Superior temporal gyrus (tissue), 1 donor: ENCODE results near the gene ZNF546.

Experiments used
- DNase-seq: peaks from one replicate; pipeline ENCODE4 v3.0.0-alpha.2; 2016; ENCODE audit errors: extremely low spot score

The ZNF546 gene

DNA sequence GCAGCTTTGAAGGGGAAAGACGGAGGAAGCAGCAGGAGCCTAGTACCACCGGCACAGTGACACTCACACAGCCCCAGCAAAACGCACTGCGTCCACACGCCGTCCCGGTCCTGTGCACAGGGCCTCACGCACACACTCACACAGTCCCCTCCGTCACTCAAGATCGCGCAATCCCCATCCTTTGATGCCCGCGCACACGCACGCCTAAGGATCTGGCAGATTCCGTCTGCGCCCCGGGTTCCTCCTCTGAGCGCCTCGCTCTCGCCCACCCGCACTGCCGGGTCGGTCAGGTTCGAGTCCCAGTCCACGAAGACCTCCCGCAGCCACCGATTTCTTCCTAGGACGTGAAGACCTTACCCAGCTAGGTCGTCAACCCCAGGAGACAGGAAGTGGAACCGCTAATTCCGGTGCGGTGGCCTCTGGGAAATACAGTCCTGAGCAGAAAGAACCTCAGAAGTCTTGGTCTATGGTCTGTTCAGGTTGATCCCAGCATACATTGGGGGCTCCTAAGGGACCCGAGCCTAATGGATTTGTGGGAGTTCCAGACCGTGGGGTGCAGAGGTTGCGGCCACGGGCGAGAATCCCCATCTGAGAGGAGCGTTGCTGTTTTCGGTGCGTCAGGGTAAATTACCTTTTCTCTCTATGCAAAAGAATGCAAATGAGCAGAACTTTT, 59.1 kb downstream of the ZNF546 start, which contains the start of gene ZNF780B:
ZNF780B (minus strand) TSS at position 400 of the 673 bp plus-strand sequence. CDS start 5,899 bp downstream, outside the sequence.
- DNase-seq: peak; percentile 90

DNA sequence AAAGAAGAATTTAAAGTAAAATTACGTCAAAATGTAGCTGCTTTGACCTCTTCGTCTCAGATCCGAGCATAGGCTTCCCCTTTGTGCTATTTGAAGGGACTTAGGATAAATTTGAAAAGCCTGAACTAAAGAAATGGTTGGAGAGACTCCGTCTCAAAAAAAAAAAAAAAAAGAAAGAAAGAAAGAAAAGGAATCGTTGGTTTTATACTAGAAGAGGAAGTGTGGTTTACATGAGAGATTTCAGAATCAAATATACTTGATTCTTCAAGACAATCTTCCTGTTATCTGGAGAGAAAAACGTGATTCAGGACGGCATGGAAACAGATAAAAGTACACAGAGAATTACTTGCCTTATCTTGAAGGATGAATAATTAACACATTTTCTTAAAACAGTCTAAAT, 59.6 kb downstream of the ZNF546 start:
- no peak for DNase-seq

DNA sequence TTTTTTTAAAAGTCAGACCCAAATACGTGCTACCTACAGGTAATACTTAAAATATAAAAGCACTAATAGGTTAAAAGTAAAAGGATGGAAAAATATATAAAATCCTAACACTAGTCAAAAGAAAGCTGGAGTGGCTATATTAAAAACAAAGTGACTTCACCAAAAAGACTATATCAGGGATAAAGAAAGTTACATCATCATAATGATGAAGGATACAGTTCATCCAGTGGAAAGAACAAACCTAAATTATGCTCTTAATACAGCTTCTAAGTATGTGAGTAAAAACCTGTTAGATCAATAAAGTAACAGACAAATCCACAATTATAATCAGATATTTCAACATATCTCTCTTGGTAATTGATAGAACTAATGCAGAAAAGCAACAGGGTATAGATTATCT, 60.3 kb downstream of the ZNF546 start:
- DNase-seq: no peak

DNA sequence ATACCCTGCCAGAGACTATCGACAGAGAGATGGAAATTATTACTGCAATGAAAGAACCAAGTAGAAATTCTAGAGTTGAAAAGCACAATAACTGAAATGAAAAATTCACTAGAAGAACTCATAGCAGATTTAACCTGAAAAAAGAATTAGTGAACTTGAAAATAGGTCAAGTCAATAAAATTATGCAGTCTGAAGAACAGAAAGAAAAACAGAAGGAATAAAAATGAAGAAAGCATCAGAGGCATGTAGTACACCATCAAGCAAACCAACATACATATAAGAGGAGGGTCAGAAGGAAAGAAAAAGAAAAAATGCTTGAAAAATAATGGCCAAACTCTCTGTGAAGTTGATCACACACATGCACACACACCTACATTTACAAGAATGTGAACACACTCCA, 62.8 kb downstream of the ZNF546 start:
- no peak for DNase-seq

DNA sequence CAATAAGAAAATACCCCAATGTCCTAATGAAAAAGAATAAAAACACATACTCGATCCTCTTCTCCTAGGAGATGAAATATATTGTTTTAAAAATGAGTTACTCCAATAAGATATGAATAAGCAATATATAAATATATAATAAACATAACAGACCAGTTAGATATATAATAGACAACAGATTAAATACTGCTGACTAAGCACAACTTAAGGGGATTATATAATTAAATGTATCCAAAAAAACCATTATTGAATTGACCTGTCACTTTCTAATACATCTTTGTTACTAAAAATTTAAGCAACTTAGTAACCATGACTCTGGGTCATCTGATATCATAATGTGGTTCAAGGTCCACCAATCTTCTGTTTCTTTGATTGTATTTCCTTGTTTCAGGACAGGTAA, 73.2 kb downstream of the ZNF546 start:
- no peak for DNase-seq
